ENCODE measurements around the gene NFE2L2.

GRCh38 chr2:177239053-177239452 is 25.5 kb downstream of the NFE2L2 start:
- TF ChIP-seq EZH2 (IDR thresholded peaks at IDR 0.05; ENCODE audit: insufficient read depth, poor library complexity, severe bottlenecking) (no peak), EZH2phosphoT487 (IDR thresholded peaks at IDR 0.05; ENCODE audit: insufficient read depth, low read depth) (no peak)
